Panc1 (cell line): ENCODE measurements around the gene SMC3. TPM values are rescaled to one million over a fixed set of nuclear protein-coding genes. Genes with fewer than 3 reads are reported as not detected.

ENCODE experiments used
- ATAC-seq: fragments of 200-7000 bp; cut with Tn5 transposase; 2 replicates; pipeline ENCODE4 v1.9.1; 2020; ENCODE audit warnings: mild to moderate bottlenecking, moderate library complexity
- BruUV-seq: library from RNA; stranded (reverse); fragments of 400-500 nt; replicated peaks from 2 replicates; lab custom pipeline; 2021; lab: Mats Ljungman, UMichigan
- CTCF ChIA-PET: fragments of 300-600 bp; sonication (Branson Sonifier 250); formaldehyde crosslinking; loops from one replicate; lab custom pipeline; 2022; ENCODE audit warnings: antibody characterized with exemption; lab: Charles Lee
- POLR2A ChIA-PET: fragments of 300-600 bp; sonication (Branson Sonifier 250); formaldehyde crosslinking; loops from one replicate; lab custom pipeline; 2022; ENCODE audit warnings: antibody characterized with exemption; lab: Charles Lee
- DNase-seq: peaks from one replicate; pipeline ENCODE4 v3.0.0-alpha.2; 2010; ENCODE audit warnings: low read depth, low spot score
- H3K27ac ChIP-seq: 2 replicates; pipeline ENCODE4 v1.5.1; 2011; ENCODE audit warnings: mild to moderate bottlenecking, low read length, inconsistent platforms
- H3K27me3 ChIP-seq: fragments of 200-500 bp; sonication (Bioruptor generic); 2 replicates; pipeline ENCODE4 v1.6.0; 2014; ENCODE audit warnings: low read length, inconsistent platforms; ENCODE audit not compliant: control insufficient read depth, insufficient read depth
- H3K36me3 ChIP-seq: fragments of 200-500 bp; sonication (Bioruptor generic); 2 replicates; pipeline ENCODE4 v1.5.1; 2014; ENCODE audit warnings: inconsistent platforms, mild to moderate bottlenecking, low read length, moderate library complexity; ENCODE audit not compliant: control insufficient read depth, insufficient read depth
- H3K4me1 ChIP-seq: 2 replicates; pipeline ENCODE4 v1.5.1; 2011; ENCODE audit warnings: inconsistent platforms, mild to moderate bottlenecking, low read length, moderate library complexity; ENCODE audit not compliant: control insufficient read depth, insufficient read depth
- H3K4me3 ChIP-seq, 2 experiments: 2 replicates each; pipeline ENCODE4 v1.5.1; 2011 to 2012; ENCODE audit warnings: low read depth in 2 of 2, low read length in 2 of 2, mild to moderate bottlenecking in 2 of 2, inconsistent platforms in 1 of 2, moderate library complexity in 1 of 2
- H3K9me3 ChIP-seq: fragments of 200-500 bp; sonication (Bioruptor generic); 2 replicates; pipeline ENCODE4 v1.5.1; 2014; ENCODE audit warnings: low read depth, mild to moderate bottlenecking, inconsistent platforms, low read length, moderate library complexity; ENCODE audit not compliant: control insufficient read depth, insufficient read depth
- POLR2AphosphoS5 ChIP-seq: IDR thresholded peaks from 2 replicates; pipeline ENCODE4 v1.6.1; 2012; ENCODE audit warnings: mild to moderate bottlenecking, low read depth, low read length, moderate library complexity
- SIN3A ChIP-seq: IDR thresholded peaks from 2 replicates; pipeline ENCODE4 v1.6.1; 2012; ENCODE audit warnings: low read depth, mild to moderate bottlenecking, low read length, moderate library complexity, borderline replicate concordance; ENCODE audit not compliant: insufficient read depth
- TCF7L2 ChIP-seq: IDR thresholded peaks from 2 replicates; pipeline ENCODE4 v1.6.1; 2011; ENCODE audit warnings: mild to moderate bottlenecking, low read depth, low read length, inconsistent platforms
- in situ Hi-C: cut with HindIII; loops from 2 replicates; pipeline ENCODE4 v1.10.0; 2016; ENCODE audit warnings: low sequenced_read_pairs, low pct_unique_long_range_greater_than_20kb
- intact Hi-C: fragments of 100-400 bp; cut with micrococcal nuclease; formaldehyde crosslinking; loops from one replicate; pipeline ENCODE4 v1.10.0; 2022; ENCODE audit not compliant: unreplicated experiment
- total RNA-seq: library from RNA; stranded (reverse); gene quantifications from one replicate; pipeline ENCODE4 v1.2.1, GENCODE V29; 2021; ENCODE audit not compliant: unreplicated experiment
- TF ChIP-seq, protein P1 (sequence below): fragments of 450-650 bp; IDR thresholded peaks from 2 replicates; pipeline ENCODE4 v1.5.1; 2017; ENCODE audit warnings: mild to moderate bottlenecking
- TF ChIP-seq, protein P2 (sequence below), 2 experiments: IDR thresholded peaks; 2 replicates each; pipeline ENCODE4 v1.6.1; 2011 to 2012; ENCODE audit warnings: low read depth in 2 of 2, control low read depth in 1 of 2, low read length in 1 of 2, mild to moderate bottlenecking in 1 of 2, moderate library complexity in 1 of 2; ENCODE audit not compliant: insufficient read depth in 1 of 2

Gene SMC3
- total RNA-seq, 1 experiment from 2014 or later, result 71.2 TPM

DNA sequence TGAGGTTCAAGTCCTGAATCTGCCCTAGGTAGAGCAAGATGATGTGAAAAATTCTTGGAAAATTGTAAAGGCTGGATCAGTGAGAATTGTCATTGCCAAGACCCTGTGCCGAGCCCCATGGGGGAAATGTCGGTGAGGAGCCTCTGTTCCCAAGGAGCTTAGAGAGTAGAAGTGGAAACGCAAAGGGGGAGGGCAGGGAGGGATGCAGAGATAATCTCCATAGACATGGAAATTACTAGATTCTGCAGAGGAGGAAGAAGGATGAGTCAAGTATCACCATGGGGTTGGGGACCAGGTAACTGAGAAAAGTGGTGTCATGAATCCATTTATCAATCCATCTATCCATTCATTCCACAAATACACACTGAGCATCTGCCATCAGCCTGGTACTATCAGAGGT, 43.8 kb upstream of the SMC3 start:
- in situ Hi-C loops, result no loop called here
- no peak for DNase-seq
- ChIA-PET CTCF (no interaction called here), POLR2A (no interaction called here)
- no peaks in the 10 kb centered on the region for H3K27me3 ChIP-seq
- no peak for ATAC-seq
- H3K36me3 ChIP-seq, result no peaks in the 10 kb centered on the region
- no peak overlapping the region for H3K4me3 ChIP-seq
- intact Hi-C loops, result no loop called here
- no peaks in the 10 kb centered on the region for H3K4me1 ChIP-seq
- no peak overlapping the region for H3K27ac ChIP-seq
- no TSS peak for BruUV-seq
- TF ChIP-seq TCF7L2 (no peak), POLR2AphosphoS5 (no peak), SIN3A (no peak)
- TF ChIP-seq, protein P1, sequence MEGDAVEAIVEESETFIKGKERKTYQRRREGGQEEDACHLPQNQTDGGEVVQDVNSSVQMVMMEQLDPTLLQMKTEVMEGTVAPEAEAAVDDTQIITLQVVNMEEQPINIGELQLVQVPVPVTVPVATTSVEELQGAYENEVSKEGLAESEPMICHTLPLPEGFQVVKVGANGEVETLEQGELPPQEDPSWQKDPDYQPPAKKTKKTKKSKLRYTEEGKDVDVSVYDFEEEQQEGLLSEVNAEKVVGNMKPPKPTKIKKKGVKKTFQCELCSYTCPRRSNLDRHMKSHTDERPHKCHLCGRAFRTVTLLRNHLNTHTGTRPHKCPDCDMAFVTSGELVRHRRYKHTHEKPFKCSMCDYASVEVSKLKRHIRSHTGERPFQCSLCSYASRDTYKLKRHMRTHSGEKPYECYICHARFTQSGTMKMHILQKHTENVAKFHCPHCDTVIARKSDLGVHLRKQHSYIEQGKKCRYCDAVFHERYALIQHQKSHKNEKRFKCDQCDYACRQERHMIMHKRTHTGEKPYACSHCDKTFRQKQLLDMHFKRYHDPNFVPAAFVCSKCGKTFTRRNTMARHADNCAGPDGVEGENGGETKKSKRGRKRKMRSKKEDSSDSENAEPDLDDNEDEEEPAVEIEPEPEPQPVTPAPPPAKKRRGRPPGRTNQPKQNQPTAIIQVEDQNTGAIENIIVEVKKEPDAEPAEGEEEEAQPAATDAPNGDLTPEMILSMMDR, result no peak
- TF ChIP-seq, protein P2, sequence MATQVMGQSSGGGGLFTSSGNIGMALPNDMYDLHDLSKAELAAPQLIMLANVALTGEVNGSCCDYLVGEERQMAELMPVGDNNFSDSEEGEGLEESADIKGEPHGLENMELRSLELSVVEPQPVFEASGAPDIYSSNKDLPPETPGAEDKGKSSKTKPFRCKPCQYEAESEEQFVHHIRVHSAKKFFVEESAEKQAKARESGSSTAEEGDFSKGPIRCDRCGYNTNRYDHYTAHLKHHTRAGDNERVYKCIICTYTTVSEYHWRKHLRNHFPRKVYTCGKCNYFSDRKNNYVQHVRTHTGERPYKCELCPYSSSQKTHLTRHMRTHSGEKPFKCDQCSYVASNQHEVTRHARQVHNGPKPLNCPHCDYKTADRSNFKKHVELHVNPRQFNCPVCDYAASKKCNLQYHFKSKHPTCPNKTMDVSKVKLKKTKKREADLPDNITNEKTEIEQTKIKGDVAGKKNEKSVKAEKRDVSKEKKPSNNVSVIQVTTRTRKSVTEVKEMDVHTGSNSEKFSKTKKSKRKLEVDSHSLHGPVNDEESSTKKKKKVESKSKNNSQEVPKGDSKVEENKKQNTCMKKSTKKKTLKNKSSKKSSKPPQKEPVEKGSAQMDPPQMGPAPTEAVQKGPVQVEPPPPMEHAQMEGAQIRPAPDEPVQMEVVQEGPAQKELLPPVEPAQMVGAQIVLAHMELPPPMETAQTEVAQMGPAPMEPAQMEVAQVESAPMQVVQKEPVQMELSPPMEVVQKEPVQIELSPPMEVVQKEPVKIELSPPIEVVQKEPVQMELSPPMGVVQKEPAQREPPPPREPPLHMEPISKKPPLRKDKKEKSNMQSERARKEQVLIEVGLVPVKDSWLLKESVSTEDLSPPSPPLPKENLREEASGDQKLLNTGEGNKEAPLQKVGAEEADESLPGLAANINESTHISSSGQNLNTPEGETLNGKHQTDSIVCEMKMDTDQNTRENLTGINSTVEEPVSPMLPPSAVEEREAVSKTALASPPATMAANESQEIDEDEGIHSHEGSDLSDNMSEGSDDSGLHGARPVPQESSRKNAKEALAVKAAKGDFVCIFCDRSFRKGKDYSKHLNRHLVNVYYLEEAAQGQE (IDR thresholded peaks at IDR 0.05; ENCODE audit: insufficient read depth in 1 of 2, low read depth in 2 of 2, low read length in 1 of 2), result no peak
- no peaks in the 10 kb centered on the region for H3K9me3 ChIP-seq

DNA sequence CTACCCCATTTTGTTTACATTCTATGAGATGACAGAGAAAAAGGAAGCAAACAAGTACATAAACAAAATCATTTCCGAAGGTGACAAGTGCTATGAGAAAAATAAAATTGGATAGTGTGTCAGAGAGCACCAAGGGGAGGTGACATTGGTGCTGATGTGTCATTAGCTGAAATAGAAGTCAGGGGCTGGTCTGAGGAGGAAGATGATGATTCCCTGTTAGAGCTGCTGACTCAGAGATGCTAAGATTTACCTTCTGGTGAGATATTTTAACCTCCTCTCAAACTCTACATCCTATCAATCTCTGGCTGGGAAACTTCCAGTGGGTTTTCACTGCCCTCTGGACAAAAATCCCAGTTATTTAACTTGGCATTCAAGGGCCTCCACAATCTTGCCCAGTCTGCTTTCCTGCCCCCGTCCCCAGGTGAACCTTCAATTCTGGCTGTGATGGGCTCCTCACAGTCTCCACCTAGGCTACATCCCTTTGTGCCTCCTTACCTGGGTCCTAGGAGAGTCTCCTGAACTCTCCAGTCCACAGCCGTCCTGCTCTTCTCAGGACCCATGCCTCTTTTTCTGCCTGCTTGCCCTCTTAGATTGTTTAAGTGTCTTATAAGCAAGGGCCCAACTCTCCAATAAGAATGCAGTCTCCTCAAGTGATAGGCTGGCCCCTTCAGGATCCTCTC, 43.2 kb upstream of the SMC3 start:
- no peak overlapping the region for H3K27ac ChIP-seq
- in situ Hi-C loops, result no loop called here
- no peaks in the 10 kb centered on the region for H3K4me1 ChIP-seq
- POLR2A ChIA-PET, result no interaction called here
- no peaks in the 10 kb centered on the region for H3K36me3 ChIP-seq
- intact Hi-C loops, result no loop called here
- DNase-seq (no peak), ATAC-seq (no peak)
- no peak for TF ChIP-seq POLR2AphosphoS5
- TF ChIP-seq, protein P2 (IDR thresholded peaks at IDR 0.05; ENCODE audit: insufficient read depth in 1 of 2, low read depth in 2 of 2, low read length in 1 of 2), result no peak
- TF ChIP-seq, protein P1, result no peak
- TF ChIP-seq TCF7L2, result no peak
- TF ChIP-seq SIN3A, result no peak
- no peaks in the 10 kb centered on the region for H3K27me3 ChIP-seq
- H3K9me3 ChIP-seq, result no peaks in the 10 kb centered on the region
- no TSS peak for BruUV-seq
- H3K4me3 ChIP-seq, result no peak overlapping the region
- CTCF ChIA-PET, result no interaction called here
